GM12874 (cell line): Measurements from ENCODE around the gene FAM174C.

ENCODE experiments used
- CTCF ChIP-seq: IDR thresholded peaks from 2 replicates; pipeline ENCODE4 v1.5.1; 2011; ENCODE audit warnings: low read depth, mild to moderate bottlenecking, control low read depth, low read length, moderate library complexity; ENCODE audit not compliant: insufficient read depth

FAM174C gene

DNA sequence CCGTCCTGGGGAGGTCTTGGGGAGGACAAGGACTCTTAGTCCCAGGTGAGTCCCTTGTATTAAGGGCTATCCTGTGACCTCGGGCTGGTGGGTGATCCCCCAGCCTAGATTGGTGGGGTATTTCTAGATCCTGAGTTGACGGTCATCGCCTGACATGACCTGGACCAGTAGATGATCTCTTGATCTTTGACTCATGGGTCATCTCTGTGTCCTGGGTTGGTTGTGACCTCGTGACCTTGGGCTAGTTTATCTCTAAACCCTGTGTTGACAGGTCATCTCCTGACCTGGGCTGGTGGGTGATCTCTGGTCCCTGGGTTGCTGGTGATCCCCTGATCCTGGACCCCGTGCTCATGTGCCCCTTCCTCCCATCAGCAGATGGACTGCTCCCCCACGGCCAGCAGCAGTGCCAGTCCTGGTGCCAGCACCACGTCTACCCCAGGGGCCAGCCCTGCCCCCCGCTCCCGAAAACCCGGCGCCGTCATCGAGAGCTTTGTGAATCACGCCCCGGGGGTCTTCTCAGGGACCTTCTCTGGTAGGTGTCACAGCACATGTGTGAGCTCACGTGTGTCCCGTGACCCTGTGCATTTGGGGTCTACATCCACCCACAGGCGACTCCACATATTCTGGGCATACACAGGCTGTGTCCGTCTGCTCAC, 20.7 kb upstream of the FAM174C start:
- no peak for TF ChIP-seq CTCF

GRCh38 chr19:1255186-1256161, 19.9 kb upstream of the FAM174C start:
- TF ChIP-seq CTCF: no peak

GRCh38 chr19:1256646-1257474, 18.5 kb upstream of the FAM174C start:
- TF ChIP-seq CTCF: no peak

DNA sequence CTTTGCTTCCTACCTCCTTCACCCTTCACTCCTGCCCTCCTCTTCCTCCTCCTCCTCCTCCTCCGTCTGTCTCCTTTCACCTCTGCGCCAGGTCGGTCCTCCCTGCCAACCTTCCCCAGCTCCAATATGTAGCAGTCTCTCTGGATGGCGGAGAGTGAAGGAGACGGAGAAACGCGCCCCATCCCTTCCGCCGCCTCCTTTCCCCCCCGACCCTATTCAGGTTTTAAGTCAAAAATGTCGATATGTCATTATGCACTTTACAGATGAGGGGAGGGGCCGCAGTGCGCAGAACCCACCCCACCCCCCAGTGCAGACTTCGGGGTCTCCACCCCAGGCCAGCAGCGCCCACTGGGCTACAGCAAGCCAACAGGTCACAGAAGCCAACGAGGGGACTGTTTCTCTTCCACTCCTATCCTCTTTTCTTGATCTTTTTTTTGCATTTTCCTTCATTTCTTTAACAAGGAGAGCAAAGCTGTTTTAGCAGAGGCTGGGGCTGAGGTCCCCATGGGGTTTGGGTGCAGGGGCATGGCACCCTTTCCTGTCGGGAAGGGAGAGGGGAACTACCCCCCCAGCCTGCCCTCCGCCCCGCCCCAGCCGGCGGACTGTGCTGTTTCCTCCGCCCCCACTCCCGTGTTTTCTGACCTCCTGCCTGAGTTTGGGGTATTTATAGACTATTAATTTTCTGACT, 17.7 kb upstream of the FAM174C start:
- no peak for TF ChIP-seq CTCF

DNA sequence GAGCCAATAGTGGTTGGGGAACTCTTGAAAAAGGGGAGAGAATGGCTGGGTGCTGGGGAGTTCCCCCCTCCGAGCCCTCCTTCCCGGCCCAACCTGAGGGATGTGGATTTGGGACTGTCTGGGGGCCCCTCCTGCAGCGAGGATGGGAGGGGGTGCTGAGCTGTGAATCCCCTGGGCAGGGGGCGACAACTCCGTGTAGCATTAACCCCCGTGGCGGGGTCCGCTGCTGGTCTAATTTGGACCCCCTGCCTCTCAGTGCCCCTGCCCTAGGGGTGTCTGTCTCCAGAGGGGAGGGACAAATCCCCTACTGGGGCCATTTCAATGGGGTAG, 17.2 kb upstream of the FAM174C start:
- TF ChIP-seq CTCF: no peak

- TF ChIP-seq CTCF: no peak
Measured at GRCh38 chr19:1258707-1259205, 16.6 kb upstream of the FAM174C start.
